ENCODE data around the gene GIMAP6.

- TF ChIP-seq POLR2A (IDR thresholded peaks at IDR 0.05) (no peak), CTCF (IDR thresholded peaks at IDR 0.05) (no peak), POLR2AphosphoS5 (IDR thresholded peaks at IDR 0.05) (no peak)
Measured at GRCh38 chr7:150654692-150655091, 22.5 kb upstream of the GIMAP6 start.

Measured in prostate gland (tissue), 2 donors.